Ishikawa (cell line): ENCODE results near the gene EP400.

Experiments used
- RAD21 ChIP-seq: IDR thresholded peaks from 2 replicates; pipeline ENCODE4 v1.6.1; 2012; ENCODE audit warnings: low read depth
- YY1 ChIP-seq: IDR thresholded peaks from 2 replicates; pipeline ENCODE4 v1.6.1; 2012; ENCODE audit warnings: low read depth

DNA sequence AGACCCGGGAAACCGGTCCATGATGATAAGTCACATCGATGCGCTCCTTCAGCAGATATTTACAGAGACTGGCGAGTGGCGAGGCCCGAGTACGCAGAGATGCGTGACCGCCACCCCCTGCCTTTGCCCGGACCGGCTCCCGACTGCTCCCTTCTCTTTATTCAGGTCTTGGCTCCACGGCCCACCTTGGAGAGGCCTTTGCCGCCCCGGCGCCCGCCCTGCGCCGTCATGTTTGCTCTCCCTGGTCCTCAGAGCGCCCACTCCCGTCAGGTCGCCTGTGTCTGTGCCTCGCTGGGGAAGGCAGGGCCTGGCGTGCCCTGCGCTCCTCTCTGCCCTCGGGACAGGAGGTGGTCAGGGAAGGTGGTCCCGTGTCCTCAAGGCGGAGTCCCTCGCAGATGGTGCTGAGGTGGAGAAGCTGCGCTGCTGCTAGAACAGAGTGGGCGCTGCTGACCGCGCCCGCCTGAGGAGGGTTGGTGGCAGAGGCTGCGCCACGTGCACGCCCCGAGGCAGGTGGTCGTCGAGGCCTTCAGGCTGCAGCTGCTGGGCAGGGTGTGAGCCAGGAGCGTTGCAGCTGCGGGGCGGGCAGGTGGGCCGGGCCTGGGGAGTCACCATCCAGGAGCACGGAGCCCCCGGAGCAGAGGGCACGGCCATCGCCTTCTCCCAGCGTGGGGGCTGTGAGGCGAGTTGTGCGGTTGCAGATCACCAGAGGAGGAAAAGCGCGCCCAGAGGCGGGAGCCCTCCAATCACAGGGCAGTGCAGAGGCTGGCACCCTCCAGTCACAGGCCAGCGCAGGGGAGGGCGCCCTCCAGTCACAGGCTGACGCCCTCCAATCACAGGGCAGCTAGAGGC lies 167.2 kb downstream of the EP400 start:
- no peak for TF ChIP-seq YY1
- TF ChIP-seq RAD21 = no peak
